GM18517 (cell line): ENCODE data around the gene BAD.
"Not testable (repeated sequence)": the region's sequence is repeated elsewhere in the genome, so short reads cannot be mapped to it uniquely, and the experiment has no call there.

Source experiments
- ATAC-seq: cut with Tn5 transposase; IDR thresholded peaks from one replicate; pipeline ENCODE4 v1.9.1; 2021; ENCODE audit warnings: mild to moderate bottlenecking, moderate library complexity; ENCODE audit not compliant: unreplicated experiment

The BAD gene

DNA sequence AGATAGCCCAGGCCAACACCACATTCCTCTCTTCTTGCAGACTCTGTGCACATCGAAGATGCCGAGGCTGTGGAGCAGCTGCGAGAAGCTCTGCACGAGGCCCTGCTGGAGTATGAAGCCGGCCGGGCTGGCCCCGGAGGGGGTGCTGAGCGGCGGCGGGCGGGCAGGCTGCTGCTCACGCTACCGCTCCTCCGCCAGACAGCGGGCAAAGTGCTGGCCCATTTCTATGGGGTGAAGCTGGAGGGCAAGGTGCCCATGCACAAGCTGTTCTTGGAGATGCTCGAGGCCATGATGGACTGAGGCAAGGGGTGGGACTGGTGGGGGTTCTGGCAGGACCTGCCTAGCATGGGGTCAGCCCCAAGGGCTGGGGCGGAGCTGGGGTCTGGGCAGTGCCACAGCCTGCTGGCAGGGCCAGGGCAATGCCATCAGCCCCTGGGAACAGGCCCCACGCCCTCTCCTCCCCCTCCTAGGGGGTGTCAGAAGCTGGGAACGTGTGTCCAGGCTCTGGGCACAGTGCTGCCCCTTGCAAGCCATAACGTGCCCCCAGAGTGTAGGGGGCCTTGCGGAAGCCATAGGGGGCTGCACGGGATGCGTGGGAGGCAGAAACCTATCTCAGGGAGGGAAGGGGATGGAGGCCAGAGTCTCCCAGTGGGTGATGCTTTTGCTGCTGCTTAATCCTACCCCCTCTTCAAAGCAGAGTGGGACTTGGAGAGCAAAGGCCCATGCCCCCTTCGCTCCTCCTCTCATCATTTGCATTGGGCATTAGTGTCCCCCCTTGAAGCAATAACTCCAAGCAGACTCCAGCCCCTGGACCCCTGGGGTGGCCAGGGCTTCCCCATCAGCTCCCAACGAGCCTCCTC, 31.4 kb upstream of the BAD start:
- ATAC-seq: not testable (repeated sequence)

DNA sequence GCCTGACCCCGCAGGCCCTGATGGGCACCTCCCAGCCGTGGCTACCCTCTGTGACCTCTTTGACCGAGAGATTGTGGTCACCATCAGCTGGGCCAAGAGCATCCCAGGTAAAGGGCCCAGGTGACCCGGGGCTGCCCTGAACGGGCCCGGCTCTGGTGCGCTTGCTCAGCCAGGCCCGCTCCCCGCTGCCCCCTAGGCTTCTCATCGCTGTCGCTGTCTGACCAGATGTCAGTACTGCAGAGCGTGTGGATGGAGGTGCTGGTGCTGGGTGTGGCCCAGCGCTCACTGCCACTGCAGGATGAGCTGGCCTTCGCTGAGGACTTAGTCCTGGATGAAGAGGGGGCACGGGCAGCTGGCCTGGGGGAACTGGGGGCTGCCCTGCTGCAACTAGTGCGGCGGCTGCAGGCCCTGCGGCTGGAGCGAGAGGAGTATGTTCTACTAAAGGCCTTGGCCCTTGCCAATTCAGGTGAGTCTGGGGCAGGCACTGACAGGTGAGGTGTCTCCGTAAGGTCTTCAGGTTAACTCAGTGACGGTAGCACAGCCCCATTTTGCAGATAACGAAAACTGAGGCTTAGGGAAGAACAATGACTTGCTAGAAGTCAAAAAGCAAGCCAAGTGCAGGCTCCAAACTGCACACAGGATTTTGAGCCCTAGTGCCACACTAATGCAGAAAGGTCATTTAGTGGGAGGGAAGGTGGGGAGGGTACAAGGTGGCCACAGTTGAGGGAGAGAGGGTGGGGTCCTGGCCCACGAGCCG, 30.5 kb upstream of the BAD start:
- no peak for ATAC-seq

DNA sequence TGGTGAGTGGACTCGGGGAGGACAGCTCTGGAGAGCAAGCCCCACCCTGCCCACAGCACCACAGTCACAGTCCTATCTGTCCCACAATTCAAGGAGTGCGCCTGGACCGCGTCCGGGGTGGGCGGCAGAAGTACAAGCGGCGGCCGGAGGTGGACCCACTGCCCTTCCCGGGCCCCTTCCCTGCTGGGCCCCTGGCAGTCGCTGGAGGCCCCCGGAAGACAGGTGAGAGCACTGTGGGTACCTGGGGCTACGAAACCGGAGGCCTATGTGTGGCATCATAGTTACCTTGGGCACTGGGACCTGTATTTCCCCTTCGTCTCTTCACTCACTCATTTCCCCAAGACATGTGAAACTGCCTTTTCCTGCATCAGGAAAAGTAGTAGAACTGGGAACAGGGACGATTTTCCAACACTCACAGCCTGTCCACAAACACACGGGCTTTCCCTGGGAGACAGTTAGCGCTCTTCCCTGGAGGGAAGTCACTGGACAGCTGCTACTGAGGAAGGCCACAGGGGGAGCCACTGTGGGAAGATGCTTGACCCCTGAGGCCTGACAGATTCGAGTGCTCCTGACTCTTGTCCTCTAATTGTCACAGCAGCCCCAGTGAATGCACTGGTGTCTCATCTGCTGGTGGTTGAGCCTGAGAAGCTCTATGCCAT, 29.8 kb upstream of the BAD start:
- no peak for ATAC-seq

DNA sequence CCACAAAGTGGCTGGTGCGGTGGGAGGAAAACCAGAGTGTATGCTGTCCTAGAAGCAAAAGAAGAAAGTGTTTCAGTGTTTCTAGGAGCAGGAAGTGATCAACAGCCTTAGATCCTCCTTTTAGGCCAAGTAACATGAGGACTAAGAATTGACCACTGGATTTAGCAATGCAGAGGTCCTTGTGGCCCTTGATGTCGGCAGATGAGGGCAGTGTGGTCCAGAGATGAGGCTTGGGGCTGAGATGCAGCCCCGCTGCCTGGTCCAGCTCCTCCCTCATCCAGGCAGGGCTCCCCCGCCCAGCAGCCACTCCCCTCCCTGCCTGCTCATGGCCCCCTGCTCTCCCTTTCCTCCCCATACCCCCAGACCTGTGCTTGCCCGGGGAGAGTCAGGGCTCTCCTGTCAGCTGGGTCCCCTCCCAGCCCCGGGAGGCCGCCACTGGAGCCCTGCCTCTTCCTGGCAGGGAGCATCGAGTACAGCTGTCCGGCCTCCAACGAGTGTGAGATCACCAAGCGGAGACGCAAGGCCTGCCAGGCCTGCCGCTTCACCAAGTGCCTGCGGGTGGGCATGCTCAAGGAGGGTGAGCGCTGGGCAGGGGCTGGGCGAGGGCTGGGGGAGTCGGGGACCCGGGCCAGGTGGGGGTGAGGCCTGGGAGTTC, 29.2 kb upstream of the BAD start:
- ATAC-seq: no peak

DNA sequence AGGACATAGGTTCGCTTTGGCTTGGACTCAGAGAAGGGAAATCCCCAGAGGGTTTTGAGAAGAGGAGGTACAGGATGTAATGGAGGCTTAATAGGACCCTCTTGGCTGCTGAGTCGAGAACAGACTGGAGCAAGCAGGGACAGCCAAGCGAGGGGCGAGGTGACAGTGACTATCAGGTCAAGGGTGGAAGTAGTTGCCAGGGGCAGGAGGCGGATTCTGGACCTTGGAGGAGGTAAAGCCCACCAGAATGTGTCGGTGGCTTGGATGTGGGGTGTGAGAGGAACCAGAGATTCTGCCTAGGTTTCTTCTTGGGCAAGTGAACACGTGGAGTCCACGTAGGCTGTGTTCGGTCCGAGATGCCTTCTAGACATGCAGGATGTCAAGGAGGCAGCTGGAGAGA, 28.5 kb upstream of the BAD start:
- ATAC-seq: no peak

DNA sequence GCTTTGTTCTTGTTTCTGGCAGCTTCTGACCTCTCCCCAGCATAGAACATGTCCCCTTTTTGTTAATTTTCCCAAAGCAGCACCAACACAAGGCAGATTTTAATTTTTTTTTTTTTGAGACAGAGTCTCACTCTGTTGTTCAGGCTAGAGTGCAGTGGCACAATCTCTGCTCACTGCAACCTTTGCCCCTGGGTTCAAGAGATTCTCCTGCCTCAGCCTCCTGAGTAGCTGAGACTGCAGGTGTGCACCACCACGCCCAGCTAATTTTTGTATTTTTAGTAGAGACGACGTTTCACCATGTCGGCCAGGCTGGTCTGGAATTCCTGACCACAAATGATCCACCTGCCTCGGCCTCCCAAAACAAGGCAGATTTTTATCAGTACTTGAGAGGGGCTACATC, 23.3 kb upstream of the BAD start:
- not testable (repeated sequence) for ATAC-seq

DNA sequence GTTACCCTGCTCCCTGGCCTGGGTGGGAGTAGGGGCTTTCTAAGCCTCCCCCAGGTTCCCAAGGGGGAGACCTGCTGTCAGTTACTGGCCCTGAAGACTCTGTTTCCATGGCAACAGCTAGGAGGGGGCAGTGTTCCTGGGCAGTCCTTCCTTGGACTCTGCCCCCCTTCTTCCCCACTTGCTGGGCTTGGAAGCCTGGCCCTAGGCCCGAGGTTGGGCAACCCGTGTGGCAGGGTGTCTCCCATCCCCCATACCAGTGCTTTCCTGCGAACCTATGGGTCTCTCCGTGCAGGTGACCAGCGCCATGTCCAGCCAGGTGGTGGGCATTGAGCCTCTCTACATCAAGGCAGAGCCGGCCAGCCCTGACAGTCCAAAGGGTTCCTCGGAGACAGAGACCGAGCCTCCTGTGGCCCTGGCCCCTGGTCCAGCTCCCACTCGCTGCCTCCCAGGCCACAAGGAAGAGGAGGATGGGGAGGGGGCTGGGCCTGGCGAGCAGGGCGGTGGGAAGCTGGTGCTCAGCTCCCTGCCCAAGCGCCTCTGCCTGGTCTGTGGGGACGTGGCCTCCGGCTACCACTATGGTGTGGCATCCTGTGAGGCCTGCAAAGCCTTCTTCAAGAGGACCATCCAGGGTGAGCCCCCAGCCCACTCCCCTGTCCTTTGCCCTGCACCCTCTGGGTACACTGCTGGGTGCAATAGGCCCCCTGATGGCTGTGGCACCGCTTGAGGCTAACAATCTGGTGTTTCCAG, 22.6 kb upstream of the BAD start:
- ATAC-seq: no peak

DNA sequence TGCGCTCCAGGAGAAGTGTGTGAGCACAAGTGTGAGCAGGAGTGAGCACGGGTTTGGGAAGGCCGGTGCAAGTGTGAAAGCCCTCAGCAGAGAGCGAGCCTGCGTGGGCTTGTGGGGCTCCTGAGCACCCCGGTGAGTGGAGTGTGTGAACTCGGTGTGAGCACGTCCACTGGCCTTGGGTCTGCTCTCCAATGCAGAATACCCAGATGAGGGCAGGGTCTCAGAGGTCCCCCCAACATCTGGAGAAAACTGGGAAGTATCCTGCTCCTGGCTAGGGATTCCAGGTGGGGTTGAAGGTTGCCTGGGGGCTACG, 22.1 kb upstream of the BAD start:
- no peak for ATAC-seq

DNA sequence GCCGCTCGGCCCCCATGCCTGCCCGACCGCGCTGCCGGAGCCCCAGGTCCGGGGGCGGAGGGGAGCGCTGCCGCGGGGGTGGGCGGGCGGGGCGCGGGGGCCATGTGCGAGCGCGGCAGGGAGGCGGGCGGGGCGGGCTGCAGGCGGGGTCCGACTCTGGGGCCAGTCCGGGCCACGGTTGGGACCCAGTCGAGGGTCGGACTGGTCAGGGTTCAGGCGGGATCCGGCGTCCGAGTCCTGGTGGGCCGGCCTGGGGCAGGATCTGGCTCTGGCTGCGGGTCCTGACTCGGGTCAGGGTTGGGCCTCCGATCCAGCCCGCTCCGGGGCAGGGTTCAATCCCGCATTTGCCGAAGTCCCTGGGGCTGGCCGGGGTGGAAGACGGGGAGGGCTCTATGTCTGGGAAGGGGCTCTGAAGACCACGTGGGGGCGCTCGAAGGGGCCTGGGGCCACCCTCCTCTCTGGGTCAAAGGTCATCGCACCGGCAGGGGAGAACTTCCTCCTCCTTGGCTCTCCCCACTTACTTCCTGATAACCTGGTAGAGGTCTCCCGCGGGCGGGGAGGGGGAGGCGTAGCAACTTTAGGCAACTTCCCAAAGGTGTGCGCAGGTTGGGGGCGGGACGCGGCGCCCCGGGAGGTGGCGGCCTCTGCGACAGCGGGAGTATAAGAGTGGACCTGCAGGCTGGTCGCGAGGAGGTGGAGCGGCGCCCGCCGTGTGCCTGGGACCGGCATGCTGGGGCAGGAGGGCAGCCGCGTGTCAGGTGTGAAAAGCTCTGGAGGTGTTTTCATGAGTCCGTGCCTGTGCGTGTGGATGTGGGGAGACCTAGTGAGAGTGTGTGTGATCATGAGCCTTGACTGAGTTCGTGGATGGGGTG, 21.5 kb upstream of the BAD start:
- peak; percentile 31 for ATAC-seq

DNA sequence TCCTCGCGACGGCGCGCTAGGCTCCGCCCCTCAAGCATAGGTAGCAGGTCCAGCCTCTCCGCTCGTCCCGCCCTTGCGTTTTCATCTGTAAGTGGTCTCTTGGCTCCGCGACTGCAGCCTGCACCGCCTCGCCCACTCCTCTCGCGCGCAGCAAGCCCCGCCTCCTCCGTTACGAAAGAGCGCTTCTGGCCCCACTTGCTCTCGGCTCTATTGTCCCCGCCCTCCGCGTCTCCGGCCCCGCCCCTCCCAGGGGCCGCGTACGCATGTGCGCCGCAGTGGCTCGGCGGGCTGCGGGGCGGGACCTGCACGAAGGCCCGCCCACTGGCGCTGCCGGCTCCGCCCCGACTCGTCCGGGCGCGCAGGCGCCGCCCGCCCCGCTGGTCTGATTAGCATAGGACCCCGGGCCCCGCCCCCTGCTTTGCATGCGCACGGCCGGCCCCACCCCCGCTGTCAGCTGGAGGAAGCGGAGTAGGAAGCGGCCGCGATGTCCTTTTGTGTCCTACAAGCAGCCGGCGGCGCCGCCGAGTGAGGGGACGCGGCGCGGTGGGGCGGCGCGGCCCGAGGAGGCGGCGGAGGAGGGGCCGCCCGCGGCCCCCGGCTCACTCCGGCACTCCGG, 20.7 kb upstream of the BAD start, which contains the start of gene ESRRA:
Gene ESRRA, plus strand, starts transcription at position 450 of the 616 bp plus-strand sequence. CDS start 1,656 bp downstream, outside the sequence.
- ATAC-seq: peak; percentile 75

DNA sequence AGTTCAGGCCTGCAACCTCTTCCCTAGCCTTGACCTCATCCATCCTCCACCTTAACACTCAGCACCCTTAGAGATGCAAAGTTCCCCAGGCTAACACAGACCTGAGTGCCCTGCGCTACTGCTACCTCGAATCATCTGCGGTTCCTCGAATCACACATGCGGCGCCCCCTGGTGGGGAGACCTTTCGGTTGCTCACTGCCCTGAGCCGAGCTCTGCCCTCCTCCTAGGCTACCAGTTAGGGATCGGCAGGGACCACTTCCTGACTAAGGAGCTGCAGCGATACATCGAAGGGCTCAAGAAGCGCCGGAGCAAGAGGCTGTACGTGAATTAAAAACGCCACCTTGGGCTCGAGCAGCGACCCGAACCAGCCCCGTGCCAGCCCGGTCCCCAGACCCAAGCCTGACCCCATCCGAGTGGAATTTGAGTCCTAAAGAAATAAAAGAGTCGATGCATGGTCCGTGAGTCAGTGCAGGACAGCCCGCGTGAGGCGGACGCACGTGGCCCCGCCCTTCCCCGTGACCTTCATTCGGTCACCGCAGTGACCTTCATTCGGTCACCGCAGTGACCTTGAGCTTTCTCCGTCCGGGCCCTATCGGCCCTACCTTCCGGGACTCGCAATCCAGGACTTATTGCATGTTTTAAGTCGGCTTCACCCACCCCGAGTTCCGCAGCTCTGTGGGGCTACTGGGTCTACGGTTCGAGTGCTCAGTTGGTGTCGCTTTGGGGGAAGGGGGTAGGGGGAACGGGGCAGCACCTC, 20.0 kb upstream of the BAD start:
- ATAC-seq: peak; percentile 42

DNA sequence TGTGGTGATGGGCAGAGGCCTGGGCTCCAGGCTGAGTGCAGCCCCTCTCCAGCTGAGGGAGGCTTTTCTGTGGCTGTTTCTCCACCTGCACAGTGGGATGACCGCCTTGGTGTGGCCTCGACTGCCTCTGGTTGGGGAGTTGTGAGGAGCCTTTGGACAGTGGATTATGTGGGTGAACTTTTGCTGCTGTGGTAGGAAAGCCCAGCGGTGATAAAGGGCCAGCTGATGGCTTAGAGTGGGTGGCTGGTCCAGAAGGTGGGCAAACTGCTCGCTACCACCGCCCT, 19.5 kb upstream of the BAD start:
- ATAC-seq: no peak

DNA sequence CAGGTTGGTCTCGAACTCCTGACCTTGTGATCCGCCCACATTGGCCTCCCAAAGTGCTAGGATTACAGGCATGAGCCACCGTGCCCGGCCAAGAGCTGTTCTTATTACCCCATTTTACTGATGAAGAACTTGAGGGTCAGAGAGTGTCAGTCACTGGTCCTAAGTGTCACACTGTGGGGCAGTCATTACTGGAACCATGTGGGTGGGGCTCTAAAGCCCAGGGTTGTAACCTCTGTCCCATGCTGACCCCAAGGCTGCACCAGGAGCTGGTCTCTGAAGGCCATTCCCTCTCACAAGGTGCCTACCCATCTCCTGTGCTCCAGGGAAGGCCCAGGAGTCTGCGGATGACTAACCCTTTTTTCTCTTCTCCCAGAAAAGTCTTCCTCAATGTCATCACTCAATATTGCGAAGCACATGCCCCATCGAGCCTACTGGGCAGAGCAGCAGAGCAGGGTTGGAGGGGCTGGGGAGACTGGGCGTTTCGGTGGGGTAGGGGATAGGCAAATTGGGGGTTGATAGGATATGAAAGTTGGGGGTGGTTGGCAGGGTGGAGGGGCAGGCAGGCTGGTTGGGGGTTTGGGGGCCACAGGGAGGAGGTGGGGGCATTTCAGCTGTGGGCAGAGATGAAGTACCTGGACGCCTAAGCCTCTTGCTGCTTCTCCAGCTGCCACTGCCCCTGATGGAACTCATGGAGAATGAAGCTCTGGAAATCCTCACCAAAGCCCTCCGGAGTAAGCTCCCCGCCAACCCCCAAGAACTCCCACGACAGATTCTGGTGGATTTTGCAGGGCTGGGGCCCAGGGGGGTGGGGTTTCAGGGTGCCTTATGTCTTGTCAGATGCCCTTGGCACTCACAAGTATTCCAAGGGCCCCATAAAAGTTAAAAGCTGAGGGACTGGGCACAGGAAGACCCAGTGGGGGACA, 18.9 kb upstream of the BAD start:
- no peak for ATAC-seq

DNA sequence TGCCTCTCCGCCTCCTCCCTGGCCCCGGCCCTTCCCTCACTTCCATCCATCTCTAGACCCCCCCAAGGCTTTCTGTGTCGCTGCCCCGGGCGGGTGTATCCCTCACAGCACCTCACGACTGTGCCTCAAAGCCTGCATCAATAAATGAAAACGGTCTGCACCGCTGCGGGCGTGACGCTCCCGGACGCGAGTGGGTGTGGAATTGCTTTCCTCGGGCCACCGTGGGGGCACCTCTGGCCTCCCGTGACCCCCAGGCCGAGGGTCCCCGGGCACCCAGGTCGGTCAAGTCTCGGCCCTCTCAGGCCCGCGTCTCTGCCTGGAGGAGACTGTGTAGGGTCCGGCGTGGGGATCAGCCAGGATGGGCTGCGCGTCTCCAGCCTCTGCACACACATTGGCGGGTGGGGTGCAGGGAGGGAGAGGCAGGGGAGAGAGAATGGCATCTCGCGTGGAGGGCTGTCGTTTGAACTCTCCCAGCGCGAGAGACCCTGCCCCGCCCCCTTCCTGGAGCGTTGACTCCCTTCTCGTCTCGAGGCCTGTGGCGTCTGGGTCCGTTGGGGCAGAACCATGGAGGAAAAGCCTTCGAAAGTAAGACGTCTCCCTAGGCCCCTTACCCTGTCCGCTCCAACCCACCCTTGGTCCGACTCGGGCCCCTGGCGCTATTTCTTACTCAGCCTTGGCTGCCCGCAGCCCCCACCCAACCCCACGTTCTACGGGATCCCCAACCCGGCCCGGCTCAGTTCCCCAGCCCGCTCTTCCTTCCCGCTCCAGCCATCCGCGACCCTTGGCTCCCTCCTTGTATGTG, 15.6 kb upstream of the BAD start, which contains the start of gene CATSPERZ:
Gene CATSPERZ, plus strand, starts transcription at position 512 of the 802 bp plus-strand sequence. Its CDS starts 53 bp downstream, at position 565.
- no peak for ATAC-seq

DNA sequence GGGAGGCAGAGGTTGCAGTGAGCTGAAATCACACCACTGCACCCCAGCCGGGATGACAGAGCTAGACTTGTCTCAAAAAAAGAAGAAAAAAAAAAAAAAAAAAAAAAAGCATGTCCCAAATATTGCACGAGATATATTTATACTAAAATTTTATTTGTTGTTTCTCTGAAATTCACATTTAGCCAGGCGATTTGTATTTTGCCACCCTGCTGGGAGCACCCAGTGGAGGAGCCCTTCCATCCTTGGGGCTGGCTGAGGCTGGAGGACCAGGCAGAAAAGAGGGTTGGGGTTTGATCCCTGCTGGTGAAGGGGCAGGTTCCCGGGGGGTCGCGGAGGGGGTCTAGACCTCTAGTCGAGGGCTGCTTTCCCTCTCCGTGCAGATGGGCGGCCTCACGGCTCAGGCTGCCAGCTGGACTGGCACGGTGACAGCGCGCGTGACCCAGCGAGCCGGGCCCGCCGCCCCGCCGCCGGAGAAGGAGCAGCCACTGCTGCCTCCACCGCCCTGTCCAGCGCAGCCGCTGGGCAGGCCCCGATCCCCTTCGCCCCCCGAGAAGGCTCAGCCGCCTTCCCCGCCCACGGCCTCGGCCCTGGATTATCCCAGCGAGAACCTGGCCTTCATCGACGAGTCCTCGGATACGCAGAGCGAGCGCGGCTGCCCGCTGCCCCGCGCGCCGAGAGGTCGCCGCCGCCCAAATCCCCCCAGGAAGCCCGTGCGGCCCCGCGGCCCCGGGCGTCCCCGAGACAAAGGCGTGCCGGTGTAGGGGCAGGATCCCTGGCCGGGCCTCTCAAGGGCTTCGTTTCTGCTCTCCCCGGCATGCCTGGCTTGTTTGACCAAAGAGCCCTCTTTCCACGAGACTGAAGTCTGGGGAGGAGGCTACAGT, 14.7 kb upstream of the BAD start:
- ATAC-seq: no peak
